ENCODE results near the gene TBX21. TPM values are rescaled to one million over a fixed set of nuclear protein-coding genes. Genes with fewer than 3 reads are reported as not detected.
A peak's percentile ranks its signal among the peaks of the same experiment; 100 is the strongest.
"Not testable (repeated sequence)": the region's sequence is repeated elsewhere in the genome, so short reads cannot be mapped to it uniquely, and the experiment has no call there.

Gene TBX21
- total RNA-seq, 1 donor from 2014 or later = not detected

DNA sequence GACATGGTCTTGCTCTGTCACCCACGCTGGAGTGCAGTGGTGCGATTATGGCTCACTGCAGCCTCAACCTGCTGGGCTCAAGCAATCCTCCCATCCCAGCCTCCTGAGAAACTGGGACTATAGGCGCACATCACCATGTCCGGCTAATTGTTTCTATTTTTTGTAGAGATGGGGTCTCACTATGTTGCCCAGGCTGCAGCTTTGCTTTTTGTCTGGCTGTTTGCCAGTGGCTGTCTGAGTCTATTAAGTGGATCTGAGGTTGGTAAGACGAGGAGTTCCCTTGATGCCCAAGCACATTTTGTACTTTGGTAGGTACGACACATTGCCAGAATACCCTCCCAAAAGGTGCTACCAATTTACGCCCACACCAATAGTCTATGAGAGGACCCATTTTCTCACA, 5.1 kb downstream of the TBX21 start:
- H3K27me3 Mint-ChIP-seq (ENCODE audit: low read depth) = peaks cover 64% of the 10 kb centered on the region
- DNase-seq (ENCODE audit: low read depth, low spot score) = no peak
- no peak overlapping the region for H3K27ac Mint-ChIP-seq (ENCODE audit: unreplicated experiment)
- no peak overlapping the region for H3K4me3 Mint-ChIP-seq
- TF ChIP-seq CTCF (conservative IDR thresholded peaks at IDR 0.05) = no peak
- H3K9me3 Mint-ChIP-seq = no peaks in the 10 kb centered on the region
- no peaks in the 10 kb centered on the region for H3K36me3 Mint-ChIP-seq (ENCODE audit: low read depth)
- peaks cover 4% of the 10 kb centered on the region for H3K4me1 Mint-ChIP-seq

DNA sequence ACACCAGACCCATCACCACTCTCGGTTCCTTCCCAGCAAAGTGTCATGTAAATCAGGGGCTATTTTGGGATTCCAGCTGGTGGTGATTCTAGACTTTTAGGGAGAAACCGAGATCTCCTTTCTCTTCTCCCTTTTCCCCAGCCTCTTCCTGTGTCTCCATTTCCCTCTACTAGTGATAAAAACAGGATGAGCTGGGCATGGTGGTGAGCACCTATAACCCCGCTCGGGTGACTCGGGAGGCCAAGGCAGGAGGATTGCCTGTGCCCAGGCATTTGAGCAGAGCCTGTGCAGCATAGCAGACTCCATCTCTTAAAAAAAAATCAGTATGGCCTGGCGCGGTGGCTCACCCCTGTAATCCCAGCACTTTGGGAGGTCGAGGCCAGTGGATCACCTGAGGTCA, 6.1 kb downstream of the TBX21 start:
- Mint-ChIP-seq H3K36me3 (ENCODE audit: low read depth) (no peaks in the 10 kb centered on the region), H3K27ac (ENCODE audit: unreplicated experiment) (no peak overlapping the region), H3K4me3 (no peak overlapping the region), H3K27me3 (ENCODE audit: low read depth) (peaks cover 62% of the 10 kb centered on the region), H3K9me3 (no peaks in the 10 kb centered on the region), H3K4me1 (no peaks in the 10 kb centered on the region)
- DNase-seq (ENCODE audit: low read depth, low spot score) = no peak
- no peak for TF ChIP-seq CTCF (conservative IDR thresholded peaks at IDR 0.05)

DNA sequence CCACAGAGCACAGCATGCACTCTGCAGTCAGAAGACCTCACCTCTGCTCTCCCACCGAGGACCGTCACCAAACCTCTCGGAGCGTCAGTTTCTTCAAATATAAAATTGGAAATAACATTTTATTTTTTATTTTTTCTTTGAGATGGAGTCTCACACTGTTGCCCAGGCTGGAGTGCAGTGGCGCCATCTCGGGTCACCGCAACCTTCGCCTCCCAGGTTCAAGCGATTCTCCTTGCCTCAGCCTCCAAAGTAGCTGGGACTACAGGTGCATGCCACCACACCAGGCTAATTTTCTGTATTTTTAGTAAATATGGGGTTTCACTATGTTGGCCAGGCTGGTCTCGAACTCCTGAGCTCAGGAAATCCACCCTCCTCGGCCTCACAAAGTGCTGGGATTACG, 6.9 kb downstream of the TBX21 start:
- H3K27ac Mint-ChIP-seq (ENCODE audit: unreplicated experiment); H3K4me3 Mint-ChIP-seq; H3K4me1 Mint-ChIP-seq; H3K9me3 Mint-ChIP-seq; H3K36me3 Mint-ChIP-seq (ENCODE audit: low read depth); DNase-seq (ENCODE audit: low read depth, low spot score): not testable (repeated sequence)
- H3K27me3 Mint-ChIP-seq (ENCODE audit: low read depth) = peaks cover 57% of the 10 kb centered on the region

DNA sequence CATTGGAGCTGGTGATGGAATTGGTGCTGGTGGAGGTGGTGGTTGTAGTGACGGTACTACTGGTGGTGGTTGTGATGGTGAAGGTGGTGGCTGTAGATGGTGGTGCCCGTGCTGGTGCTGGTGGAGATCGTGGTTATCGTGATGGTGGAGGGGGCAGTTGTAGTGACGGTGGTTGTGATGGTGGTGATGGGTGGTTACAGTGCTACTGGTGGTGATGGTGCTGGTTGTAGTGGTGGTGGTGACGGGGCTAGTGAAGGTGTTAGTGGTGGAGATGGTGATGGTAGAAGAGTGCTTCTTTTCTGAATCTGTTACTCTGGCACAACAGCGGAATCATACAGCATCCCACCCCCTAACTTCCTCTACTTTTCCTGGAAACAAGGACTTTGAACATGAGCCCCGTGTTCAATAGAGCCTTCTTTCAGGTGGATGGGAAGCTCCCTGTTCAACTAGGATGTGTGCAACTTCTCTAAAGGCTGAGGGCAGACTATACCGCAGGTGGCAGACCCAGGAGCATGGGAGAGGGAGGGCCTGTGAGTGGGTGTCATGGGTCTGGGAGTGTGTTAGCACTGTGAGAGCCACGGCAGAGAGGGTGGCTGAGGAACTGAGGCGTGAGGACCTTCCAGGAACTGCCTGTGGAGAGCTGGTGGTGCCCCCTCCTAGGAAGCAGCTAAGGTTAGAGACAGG, 8.2 kb downstream of the TBX21 start:
- Mint-ChIP-seq H3K36me3 (ENCODE audit: low read depth) (no peaks in the 10 kb centered on the region), H3K4me1 (no peaks in the 10 kb centered on the region), H3K27ac (ENCODE audit: unreplicated experiment) (no peak overlapping the region), H3K4me3 (no peak overlapping the region), H3K9me3 (no peaks in the 10 kb centered on the region), H3K27me3 (ENCODE audit: low read depth) (peaks cover 57% of the 10 kb centered on the region)
- TF ChIP-seq CTCF (conservative IDR thresholded peaks at IDR 0.05) = no peak
- no peak for DNase-seq (ENCODE audit: low read depth, low spot score)

- TF ChIP-seq CTCF (conservative IDR thresholded peaks at IDR 0.05) = no peak
- no peaks in the 10 kb centered on the region for H3K36me3 Mint-ChIP-seq (ENCODE audit: low read depth)
- no peaks in the 10 kb centered on the region for H3K9me3 Mint-ChIP-seq
- H3K27me3 Mint-ChIP-seq (ENCODE audit: low read depth) = peaks cover 54% of the 10 kb centered on the region
- H3K27ac Mint-ChIP-seq (ENCODE audit: unreplicated experiment) = no peak overlapping the region
- no peak overlapping the region for H3K4me3 Mint-ChIP-seq
- DNase-seq (ENCODE audit: low read depth, low spot score) = no peak
- H3K4me1 Mint-ChIP-seq = no peaks in the 10 kb centered on the region
These were observed 8.7 kb downstream of the TBX21 start for GRCh38 chr17:47741793-47742145.

GRCh38 chr17:47742319-47743181, 9.5 kb downstream of the TBX21 start:
- Mint-ChIP-seq H3K36me3 (ENCODE audit: low read depth) (no peaks in the 10 kb centered on the region), H3K9me3 (no peaks in the 10 kb centered on the region), H3K4me1 (no peaks in the 10 kb centered on the region), H3K27me3 (ENCODE audit: low read depth) (peaks cover 52% of the 10 kb centered on the region), H3K4me3 (no peak overlapping the region), H3K27ac (ENCODE audit: unreplicated experiment) (no peak overlapping the region)
- DNase-seq (ENCODE audit: low read depth, low spot score) = peak; percentile 57
- peak; percentile 73 for TF ChIP-seq CTCF (conservative IDR thresholded peaks at IDR 0.05)

Data from neural crest cell (in vitro differentiated cells).